Liver (tissue), 9 donors: ENCODE results near the gene ZC3H11A. TPM values are rescaled to one million over a fixed set of nuclear protein-coding genes. Genes with fewer than 3 reads are reported as not detected.

Source experiments
- DNase-seq: peaks from one replicate; pipeline ENCODE4 v3.0.0-alpha.2; 2017; ENCODE audit warnings: low spot score
- H3K27ac ChIP-seq, 2 donors: one replicate each; pipeline ENCODE4 v1.7.0; 2013; ENCODE audit warnings: inconsistent platforms in 2 of 2, low read length in 2 of 2, control low read depth in 1 of 2, low read depth in 1 of 2, mild to moderate bottlenecking in 1 of 2
- H3K27me3 ChIP-seq, 4 donors: one replicate each; pipeline versions ENCODE4 v1.6.1 to v1.7.0; 2013; ENCODE audit warnings: low read length in 3 of 4, inconsistent platforms in 1 of 4, mild to moderate bottlenecking in 1 of 4, moderate library complexity in 1 of 4; ENCODE audit not compliant: control insufficient read depth in 4 of 4, insufficient read depth in 4 of 4
- H3K36me3 ChIP-seq, 4 donors: one replicate each; pipeline versions ENCODE4 v1.6.1 to v1.7.0; 2013; ENCODE audit warnings: low read length in 3 of 4, mild to moderate bottlenecking in 3 of 4, low read depth in 1 of 4, moderate library complexity in 1 of 4; ENCODE audit not compliant: control insufficient read depth in 4 of 4, insufficient read depth in 3 of 4
- H3K4me1 ChIP-seq, 4 donors: one replicate each; pipeline versions ENCODE4 v1.6.1 to v1.7.0; 2013; ENCODE audit warnings: low read length in 3 of 4, mild to moderate bottlenecking in 3 of 4, moderate library complexity in 1 of 4; ENCODE audit not compliant: control insufficient read depth in 4 of 4, insufficient read depth in 4 of 4
- H3K4me3 ChIP-seq, 3 donors: one replicate each; pipeline versions ENCODE4 v1.6.1 to v1.7.0; 2013; ENCODE audit warnings: low read length in 3 of 3, control low read depth in 1 of 3, low read depth in 1 of 3, mild to moderate bottlenecking in 1 of 3
- H3K9ac ChIP-seq, 2 donors: one replicate each; pipeline ENCODE4 v1.7.0; 2013; ENCODE audit warnings: low read length in 2 of 2, mild to moderate bottlenecking in 2 of 2, moderate library complexity in 2 of 2, control low read depth in 1 of 2, low read depth in 1 of 2
- H3K9me3 ChIP-seq, 4 donors: one replicate each; pipeline versions ENCODE4 v1.6.1 to v1.7.0; 2013; ENCODE audit warnings: low read length in 3 of 4; ENCODE audit not compliant: control insufficient read depth in 4 of 4
- EGR1 ChIP-seq, 2 donors: IDR thresholded peaks; 2 replicates each; pipeline ENCODE4 v1.6.1; 2016 to 2018; ENCODE audit warnings: antibody characterized with exemption in 2 of 2, low read depth in 2 of 2
- FOXA1 ChIP-seq: IDR thresholded peaks from 2 replicates; pipeline ENCODE4 v1.6.1; 2016; ENCODE audit warnings: antibody characterized with exemption
- FOXA2 ChIP-seq: IDR thresholded peaks from 2 replicates; pipeline ENCODE4 v1.6.1; 2016; ENCODE audit warnings: antibody characterized with exemption
- GABPA ChIP-seq, 2 donors: IDR thresholded peaks in 1 of 2; conservative IDR thresholded peaks in 1 of 2; 2 replicates each; pipeline ENCODE4 v1.6.1; 2016; ENCODE audit warnings: antibody characterized with exemption in 2 of 2, mild to moderate bottlenecking in 1 of 2, moderate library complexity in 1 of 2
- HNF4A ChIP-seq, 2 donors: conservative IDR thresholded peaks; 2 replicates each; pipeline ENCODE4 v1.6.1; 2016; ENCODE audit warnings: antibody characterized with exemption in 2 of 2, mild to moderate bottlenecking in 2 of 2
- HNF4G ChIP-seq: IDR thresholded peaks from 2 replicates; pipeline ENCODE4 v1.6.1; 2016; ENCODE audit warnings: antibody characterized with exemption
- JUND ChIP-seq, 2 donors: IDR thresholded peaks; 2 replicates each; pipeline ENCODE4 v1.6.1; 2016; ENCODE audit warnings: antibody characterized with exemption in 2 of 2
- NR2F2 ChIP-seq: IDR thresholded peaks from 2 replicates; pipeline ENCODE4 v1.6.1; 2016; ENCODE audit warnings: antibody characterized with exemption
- RAD21 ChIP-seq, 2 donors: IDR thresholded peaks; 2 replicates each; pipeline ENCODE4 v1.6.1; 2016; ENCODE audit warnings: antibody characterized with exemption in 2 of 2, mild to moderate bottlenecking in 2 of 2
- RXRA ChIP-seq, 2 donors: IDR thresholded peaks; 2 replicates each; pipeline ENCODE4 v1.6.1; 2017 to 2018; ENCODE audit warnings: antibody characterized with exemption in 2 of 2, mild to moderate bottlenecking in 1 of 2
- TAF1 ChIP-seq: conservative IDR thresholded peaks from 2 replicates; pipeline ENCODE4 v1.6.1; 2016; ENCODE audit warnings: antibody characterized with exemption, mild to moderate bottlenecking
- YY1 ChIP-seq: IDR thresholded peaks from 2 replicates; pipeline ENCODE4 v1.6.1; 2016; ENCODE audit warnings: antibody characterized with exemption, mild to moderate bottlenecking
- WGBS: extraction: QIAGEN DNeasy Blood & Tissue Kit; methylation state at CpG from one replicate; pipeline ENCODE4 v1.1.7; 2013; 5-methylcytosine and 5-hydroxymethylcytosine counted together
- polyA plus RNA-seq, 2 donors: library from polyadenylated mRNA; stranded (reverse) in 1 of 2; unstranded in 1 of 2; fragments of 200-250 nt in 1 of 2; fragments of >200 nt in 1 of 2; fragmentation: Nextera tagmentation in 1 of 2; extraction: Ambion mirVana in 1 of 2; gene quantifications; one replicate each; pipeline versions ENCODE4 v1.2.1 to v1.2.3, GENCODE V29; 2013 to 2015
- total RNA-seq, 2 donors: library from RNA; depleted of rRNA; stranded (reverse); fragments of >200 nt; gene quantifications; one replicate each; pipeline ENCODE4 v1.2.3, GENCODE V29; 2014
- TF ChIP-seq, protein P1 (sequence below): IDR thresholded peaks from 2 replicates; pipeline ENCODE4 v1.6.1; 2016; ENCODE audit warnings: antibody characterized with exemption, mild to moderate bottlenecking
- TF ChIP-seq, protein P2 (sequence below): IDR thresholded peaks from 2 replicates; pipeline ENCODE4 v1.6.1; 2016; ENCODE audit warnings: antibody characterized with exemption
- TF ChIP-seq, protein P3 (sequence below): IDR thresholded peaks from 2 replicates; pipeline ENCODE4 v1.6.1; 2016; ENCODE audit warnings: antibody characterized with exemption
- TF ChIP-seq, protein P4 (sequence below): IDR thresholded peaks from 2 replicates; pipeline ENCODE4 v1.6.1; 2016; ENCODE audit warnings: antibody characterized with exemption
- TF ChIP-seq, protein P5 (sequence below): fragments of 150-350 bp; IDR thresholded peaks from 2 replicates; pipeline ENCODE4 v1.5.1; 2017; ENCODE audit warnings: improper control_type of control experiment, low read depth, low read length; ENCODE audit not compliant: missing input control
- donor health status: healthy.
- donor health status: healthy.
- donor health status: healthy.
- donor health status: healthy.
- donor health status: healthy.

Gene ZC3H11A
- total and polyA plus RNA-seq, 4 donors = 14.9 to 76.8 (median 30.2) TPM

DNA sequence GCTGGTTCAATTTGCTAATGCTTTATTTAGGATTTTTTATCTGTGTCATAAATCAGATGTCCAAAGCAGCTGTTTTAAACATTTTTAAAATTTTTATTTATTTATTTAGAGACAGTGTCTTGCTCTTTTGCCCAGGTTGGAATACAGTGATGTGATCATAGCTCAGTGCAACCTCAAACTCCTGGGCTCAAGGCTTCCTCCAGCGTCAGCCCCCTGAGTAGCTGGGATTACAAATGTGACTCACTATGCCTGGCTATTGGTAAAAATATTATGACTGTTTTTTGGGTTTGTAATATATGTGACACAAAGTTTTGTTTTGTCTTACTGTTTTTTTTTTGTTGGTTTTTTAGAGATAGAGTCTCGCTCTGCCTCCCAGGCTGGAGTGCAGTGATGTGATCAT is 11.8 kb downstream of the ZC3H11A start:
- 91% methylated on average over 2 of the region's 2 CpGs for WGBS
- no peak overlapping the region for H3K4me3 ChIP-seq
- H3K9me3 ChIP-seq = no peaks in the 10 kb centered on the region
- H3K27me3 ChIP-seq = no peaks in the 10 kb centered on the region
- no peak for DNase-seq
- no peak for TF ChIP-seq HNF4G
- TF ChIP-seq, protein P1, sequence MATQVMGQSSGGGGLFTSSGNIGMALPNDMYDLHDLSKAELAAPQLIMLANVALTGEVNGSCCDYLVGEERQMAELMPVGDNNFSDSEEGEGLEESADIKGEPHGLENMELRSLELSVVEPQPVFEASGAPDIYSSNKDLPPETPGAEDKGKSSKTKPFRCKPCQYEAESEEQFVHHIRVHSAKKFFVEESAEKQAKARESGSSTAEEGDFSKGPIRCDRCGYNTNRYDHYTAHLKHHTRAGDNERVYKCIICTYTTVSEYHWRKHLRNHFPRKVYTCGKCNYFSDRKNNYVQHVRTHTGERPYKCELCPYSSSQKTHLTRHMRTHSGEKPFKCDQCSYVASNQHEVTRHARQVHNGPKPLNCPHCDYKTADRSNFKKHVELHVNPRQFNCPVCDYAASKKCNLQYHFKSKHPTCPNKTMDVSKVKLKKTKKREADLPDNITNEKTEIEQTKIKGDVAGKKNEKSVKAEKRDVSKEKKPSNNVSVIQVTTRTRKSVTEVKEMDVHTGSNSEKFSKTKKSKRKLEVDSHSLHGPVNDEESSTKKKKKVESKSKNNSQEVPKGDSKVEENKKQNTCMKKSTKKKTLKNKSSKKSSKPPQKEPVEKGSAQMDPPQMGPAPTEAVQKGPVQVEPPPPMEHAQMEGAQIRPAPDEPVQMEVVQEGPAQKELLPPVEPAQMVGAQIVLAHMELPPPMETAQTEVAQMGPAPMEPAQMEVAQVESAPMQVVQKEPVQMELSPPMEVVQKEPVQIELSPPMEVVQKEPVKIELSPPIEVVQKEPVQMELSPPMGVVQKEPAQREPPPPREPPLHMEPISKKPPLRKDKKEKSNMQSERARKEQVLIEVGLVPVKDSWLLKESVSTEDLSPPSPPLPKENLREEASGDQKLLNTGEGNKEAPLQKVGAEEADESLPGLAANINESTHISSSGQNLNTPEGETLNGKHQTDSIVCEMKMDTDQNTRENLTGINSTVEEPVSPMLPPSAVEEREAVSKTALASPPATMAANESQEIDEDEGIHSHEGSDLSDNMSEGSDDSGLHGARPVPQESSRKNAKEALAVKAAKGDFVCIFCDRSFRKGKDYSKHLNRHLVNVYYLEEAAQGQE = no peak
- TF ChIP-seq, protein P2, sequence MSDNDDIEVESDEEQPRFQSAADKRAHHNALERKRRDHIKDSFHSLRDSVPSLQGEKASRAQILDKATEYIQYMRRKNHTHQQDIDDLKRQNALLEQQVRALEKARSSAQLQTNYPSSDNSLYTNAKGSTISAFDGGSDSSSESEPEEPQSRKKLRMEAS = no peak
- TF ChIP-seq NR2F2 = no peak
- TF ChIP-seq, protein P3, sequence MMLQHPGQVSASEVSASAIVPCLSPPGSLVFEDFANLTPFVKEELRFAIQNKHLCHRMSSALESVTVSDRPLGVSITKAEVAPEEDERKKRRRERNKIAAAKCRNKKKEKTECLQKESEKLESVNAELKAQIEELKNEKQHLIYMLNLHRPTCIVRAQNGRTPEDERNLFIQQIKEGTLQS = no peak
- TF ChIP-seq GABPA (IDR thresholded peaks at IDR 0.05 in 1 of 2, conservative IDR thresholded peaks at IDR 0.05 in 1 of 2) = no peak
- TF ChIP-seq YY1 = no peak
- TF ChIP-seq RXRA (IDR thresholded peaks at IDR 0.05) = no peak
- no peak for TF ChIP-seq FOXA1
- TF ChIP-seq TAF1 = no peak
- TF ChIP-seq EGR1 (IDR thresholded peaks at IDR 0.05; ENCODE audit: low read depth in 2 of 2) = no peak
- TF ChIP-seq FOXA2 = no peak
- no peak for TF ChIP-seq RAD21 (IDR thresholded peaks at IDR 0.05)
- TF ChIP-seq, protein P4, sequence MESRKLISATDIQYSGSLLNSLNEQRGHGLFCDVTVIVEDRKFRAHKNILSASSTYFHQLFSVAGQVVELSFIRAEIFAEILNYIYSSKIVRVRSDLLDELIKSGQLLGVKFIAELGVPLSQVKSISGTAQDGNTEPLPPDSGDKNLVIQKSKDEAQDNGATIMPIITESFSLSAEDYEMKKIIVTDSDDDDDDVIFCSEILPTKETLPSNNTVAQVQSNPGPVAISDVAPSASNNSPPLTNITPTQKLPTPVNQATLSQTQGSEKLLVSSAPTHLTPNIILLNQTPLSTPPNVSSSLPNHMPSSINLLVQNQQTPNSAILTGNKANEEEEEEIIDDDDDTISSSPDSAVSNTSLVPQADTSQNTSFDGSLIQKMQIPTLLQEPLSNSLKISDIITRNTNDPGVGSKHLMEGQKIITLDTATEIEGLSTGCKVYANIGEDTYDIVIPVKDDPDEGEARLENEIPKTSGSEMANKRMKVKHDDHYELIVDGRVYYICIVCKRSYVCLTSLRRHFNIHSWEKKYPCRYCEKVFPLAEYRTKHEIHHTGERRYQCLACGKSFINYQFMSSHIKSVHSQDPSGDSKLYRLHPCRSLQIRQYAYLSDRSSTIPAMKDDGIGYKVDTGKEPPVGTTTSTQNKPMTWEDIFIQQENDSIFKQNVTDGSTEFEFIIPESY = no peak
- TF ChIP-seq, protein P5, sequence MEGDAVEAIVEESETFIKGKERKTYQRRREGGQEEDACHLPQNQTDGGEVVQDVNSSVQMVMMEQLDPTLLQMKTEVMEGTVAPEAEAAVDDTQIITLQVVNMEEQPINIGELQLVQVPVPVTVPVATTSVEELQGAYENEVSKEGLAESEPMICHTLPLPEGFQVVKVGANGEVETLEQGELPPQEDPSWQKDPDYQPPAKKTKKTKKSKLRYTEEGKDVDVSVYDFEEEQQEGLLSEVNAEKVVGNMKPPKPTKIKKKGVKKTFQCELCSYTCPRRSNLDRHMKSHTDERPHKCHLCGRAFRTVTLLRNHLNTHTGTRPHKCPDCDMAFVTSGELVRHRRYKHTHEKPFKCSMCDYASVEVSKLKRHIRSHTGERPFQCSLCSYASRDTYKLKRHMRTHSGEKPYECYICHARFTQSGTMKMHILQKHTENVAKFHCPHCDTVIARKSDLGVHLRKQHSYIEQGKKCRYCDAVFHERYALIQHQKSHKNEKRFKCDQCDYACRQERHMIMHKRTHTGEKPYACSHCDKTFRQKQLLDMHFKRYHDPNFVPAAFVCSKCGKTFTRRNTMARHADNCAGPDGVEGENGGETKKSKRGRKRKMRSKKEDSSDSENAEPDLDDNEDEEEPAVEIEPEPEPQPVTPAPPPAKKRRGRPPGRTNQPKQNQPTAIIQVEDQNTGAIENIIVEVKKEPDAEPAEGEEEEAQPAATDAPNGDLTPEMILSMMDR = no peak
- TF ChIP-seq JUND (IDR thresholded peaks at IDR 0.05) = no peak
- TF ChIP-seq HNF4A (conservative IDR thresholded peaks at IDR 0.05) = no peak
- H3K9ac ChIP-seq = no peak overlapping the region
- peaks cover 11 to 13% (median 12%) of the 10 kb centered on the region in 4 donors for H3K36me3 ChIP-seq
- H3K27ac ChIP-seq = no peak overlapping the region
- peaks cover 0 to 5% (median 4%) of the 10 kb centered on the region in 4 donors for H3K4me1 ChIP-seq
